Measurements from ENCODE around the gene PTK7. TPM values are rescaled to one million over a fixed set of nuclear protein-coding genes. Genes with fewer than 3 reads are reported as not detected.

The PTK7 gene
- total RNA-seq, 1 donor, result 44.6 TPM

DNA sequence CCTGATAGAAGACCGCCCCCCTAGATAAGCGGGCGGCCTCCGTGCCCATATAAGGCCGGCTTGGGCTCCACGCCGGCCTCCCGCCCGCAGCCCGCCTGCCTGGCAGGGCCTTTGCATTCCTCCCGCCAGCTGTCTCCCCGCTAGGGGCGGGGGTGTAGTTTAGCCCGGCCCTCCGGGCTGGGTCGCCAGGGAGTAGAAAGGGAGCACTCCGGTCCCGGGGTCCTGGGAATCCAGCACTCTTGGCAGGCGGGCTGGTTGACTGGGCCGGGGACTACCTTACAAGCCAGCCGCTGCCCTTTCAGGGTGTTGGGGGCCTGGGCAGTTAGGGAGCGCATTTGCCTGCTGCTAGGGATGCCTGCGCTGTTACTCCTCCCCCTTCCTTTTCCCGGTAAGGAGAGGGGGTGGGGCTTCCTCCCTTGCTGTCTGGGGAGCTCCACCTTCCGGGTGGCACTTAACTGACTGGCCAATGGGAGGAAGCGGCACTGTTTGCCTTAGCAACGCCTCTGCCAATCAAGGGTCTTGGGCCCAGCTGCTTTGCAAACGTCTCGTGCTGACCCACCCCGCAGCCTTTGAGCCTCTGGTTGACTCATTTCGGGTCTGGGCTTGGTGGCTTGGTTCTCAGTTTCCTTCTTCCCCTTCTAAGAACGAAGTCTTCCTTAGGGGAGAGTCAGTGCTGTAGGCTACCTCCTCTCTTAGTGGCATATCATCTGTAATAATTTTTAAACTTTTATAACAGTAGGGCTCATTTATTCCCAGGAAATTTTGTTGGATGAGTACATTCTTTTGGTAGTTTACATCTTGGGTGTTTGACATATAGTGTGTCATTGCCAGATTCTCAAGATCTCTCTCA, 98.4 kb downstream of the PTK7 start:
- TF ChIP-seq, protein P1, sequence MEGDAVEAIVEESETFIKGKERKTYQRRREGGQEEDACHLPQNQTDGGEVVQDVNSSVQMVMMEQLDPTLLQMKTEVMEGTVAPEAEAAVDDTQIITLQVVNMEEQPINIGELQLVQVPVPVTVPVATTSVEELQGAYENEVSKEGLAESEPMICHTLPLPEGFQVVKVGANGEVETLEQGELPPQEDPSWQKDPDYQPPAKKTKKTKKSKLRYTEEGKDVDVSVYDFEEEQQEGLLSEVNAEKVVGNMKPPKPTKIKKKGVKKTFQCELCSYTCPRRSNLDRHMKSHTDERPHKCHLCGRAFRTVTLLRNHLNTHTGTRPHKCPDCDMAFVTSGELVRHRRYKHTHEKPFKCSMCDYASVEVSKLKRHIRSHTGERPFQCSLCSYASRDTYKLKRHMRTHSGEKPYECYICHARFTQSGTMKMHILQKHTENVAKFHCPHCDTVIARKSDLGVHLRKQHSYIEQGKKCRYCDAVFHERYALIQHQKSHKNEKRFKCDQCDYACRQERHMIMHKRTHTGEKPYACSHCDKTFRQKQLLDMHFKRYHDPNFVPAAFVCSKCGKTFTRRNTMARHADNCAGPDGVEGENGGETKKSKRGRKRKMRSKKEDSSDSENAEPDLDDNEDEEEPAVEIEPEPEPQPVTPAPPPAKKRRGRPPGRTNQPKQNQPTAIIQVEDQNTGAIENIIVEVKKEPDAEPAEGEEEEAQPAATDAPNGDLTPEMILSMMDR (IDR thresholded peaks at IDR 0.05; ENCODE audit: insufficient read depth, low read length), result peak; percentile 15
- H3K4me3 ChIP-seq (ENCODE audit: low read depth, low read length), result peak overlapping the region; percentile 97
- DNase-seq (ENCODE audit: low read depth), result peak; percentile 98

DNA sequence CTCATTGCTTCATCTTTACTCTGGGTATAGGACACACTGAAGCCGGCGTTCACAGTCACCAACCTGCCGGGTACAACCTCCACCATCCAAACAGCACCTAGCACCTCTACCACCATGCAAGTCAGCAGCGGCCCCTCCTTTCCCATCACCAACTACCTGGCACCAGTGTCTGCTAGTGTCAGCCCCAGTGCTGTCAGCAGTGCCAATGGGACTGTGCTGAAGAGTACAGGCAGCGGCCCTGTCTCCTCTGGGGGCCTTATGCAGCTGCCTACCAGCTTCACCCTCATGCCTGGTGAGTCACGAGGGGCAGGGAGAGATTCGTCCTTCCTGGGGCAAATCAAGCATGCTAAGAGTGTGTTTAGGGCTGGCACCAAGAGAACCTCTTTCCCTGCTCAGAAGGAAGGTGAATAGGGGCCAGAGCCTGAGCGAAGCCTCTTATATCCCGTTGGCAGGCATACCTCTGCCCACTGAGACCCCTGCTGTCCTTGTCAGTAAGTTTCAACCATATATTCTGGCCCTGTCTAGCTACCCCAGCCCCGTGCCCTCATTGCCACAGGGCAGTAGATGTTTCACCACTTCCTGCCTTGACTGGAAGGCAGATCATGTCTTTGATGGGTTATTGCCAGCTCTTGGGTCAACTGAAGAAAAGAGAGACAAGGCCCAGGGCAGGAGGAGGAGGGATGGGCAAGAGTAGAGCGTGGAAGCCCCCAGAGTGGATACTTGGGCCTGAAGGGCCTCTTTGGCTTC, 99.7 kb downstream of the PTK7 start:
- H3K4me3 ChIP-seq (ENCODE audit: low read depth, low read length), result no peak overlapping the region
- TF ChIP-seq, protein P1 (IDR thresholded peaks at IDR 0.05; ENCODE audit: insufficient read depth, low read length), result no peak
- DNase-seq (ENCODE audit: low read depth), result no peak

DNA sequence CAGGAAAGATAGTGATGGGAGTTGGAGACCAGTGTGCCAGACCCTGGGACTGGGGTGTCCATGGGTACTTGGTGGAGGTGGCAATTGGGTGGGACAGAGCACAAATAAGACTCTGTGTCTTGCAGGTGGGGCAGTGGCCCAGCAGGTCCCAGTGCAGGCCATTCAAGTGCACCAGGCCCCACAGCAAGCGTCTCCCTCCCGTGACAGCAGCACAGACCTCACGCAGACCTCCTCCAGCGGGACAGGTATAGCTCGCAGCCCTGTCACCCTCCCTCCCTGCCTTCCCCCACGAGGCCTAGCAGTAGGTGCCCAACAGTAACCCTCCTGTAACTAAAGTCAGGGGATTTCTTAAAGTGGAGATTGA, 100.3 kb downstream of the PTK7 start:
- TF ChIP-seq, protein P1 (IDR thresholded peaks at IDR 0.05; ENCODE audit: insufficient read depth, low read length), result no peak
- H3K4me3 ChIP-seq (ENCODE audit: low read depth, low read length), result no peak overlapping the region
- DNase-seq (ENCODE audit: low read depth), result no peak

DNA sequence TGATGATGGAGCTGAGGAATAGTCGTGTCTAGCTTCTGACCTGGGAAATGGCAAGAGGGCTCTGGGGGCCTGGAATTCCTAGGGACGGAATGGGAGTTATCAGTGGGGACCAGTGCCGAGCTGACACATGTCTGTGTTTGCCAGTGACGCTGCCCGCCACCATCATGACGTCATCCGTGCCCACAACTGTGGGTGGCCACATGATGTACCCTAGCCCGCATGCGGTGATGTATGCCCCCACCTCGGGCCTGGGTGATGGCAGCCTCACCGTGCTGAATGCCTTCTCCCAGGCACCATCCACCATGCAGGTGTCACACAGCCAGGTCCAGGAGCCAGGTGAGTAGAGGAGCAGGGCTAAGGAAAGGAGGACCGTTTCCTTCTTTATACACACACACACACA, 102.0 kb downstream of the PTK7 start:
- DNase-seq (ENCODE audit: low read depth), result no peak
- H3K4me3 ChIP-seq (ENCODE audit: low read depth, low read length), result no peak overlapping the region
- TF ChIP-seq, protein P1 (IDR thresholded peaks at IDR 0.05; ENCODE audit: insufficient read depth, low read length), result no peak

DNA sequence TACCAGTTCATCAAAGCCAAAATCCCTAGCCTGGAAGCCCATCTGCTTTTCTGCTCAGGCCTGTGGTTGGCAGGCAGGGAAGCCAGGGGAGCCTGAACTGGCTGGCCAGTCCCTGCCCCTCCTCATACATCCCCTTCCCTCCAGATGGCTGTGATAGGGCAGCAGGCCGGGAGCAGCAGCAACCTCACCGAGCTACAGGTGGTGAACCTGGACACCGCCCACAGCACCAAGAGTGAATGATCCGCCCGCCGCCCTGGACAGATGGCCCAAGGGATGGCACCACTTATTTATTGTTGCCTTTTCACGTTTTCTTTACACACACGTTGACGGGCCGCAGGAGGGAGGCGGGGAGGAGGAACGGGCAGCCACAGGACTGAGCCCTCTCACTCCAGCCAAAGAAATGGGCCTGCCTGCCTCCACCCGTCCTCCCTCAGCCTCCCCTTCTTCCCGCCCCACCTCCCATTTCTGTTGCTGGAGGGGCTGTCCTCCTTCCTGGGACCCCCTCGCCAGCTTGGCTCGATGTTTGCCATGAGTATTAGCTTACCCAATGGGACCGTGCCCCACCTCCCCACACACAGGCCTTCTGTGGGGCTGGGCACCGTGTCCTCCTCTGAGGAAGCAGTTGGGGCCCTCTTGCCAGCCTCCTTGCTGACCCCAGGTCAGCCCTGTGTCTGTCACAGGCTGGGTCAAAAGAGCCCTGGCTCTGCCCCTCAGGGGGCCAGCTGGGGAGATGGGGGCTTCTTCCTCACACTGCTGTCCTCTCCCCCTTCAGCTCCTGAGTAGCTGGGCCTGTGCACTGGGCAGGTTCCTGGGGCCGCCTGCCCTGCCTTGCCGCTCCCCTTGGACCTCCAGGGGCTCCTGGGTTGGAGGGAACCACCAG, 103.1 kb downstream of the PTK7 start:
- TF ChIP-seq, protein P1 (IDR thresholded peaks at IDR 0.05; ENCODE audit: insufficient read depth, low read length), result no peak
- no peak overlapping the region for H3K4me3 ChIP-seq (ENCODE audit: low read depth, low read length)
- no peak for DNase-seq (ENCODE audit: low read depth)

DNA sequence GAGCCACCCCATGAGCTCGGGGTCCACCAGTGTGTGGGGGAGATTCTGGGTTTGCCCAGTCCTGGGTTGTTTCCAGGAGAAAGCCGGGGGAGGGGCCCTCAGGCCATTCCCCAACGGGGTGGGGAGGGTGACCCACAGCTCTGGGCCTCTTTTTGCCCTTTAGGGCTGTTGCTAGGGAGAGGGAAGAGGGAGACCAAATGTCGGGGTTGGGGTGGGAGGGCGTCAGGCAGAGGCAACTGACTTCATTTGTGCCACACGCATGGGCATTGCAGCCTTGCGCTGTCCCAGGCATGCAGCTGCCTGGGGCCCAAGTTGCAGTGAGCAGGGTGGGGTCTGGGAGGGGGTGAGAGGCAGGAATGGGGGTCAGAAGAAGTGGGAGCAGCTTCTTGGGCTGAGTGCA, 103.9 kb downstream of the PTK7 start:
- DNase-seq (ENCODE audit: low read depth), result no peak
- TF ChIP-seq, protein P1 (IDR thresholded peaks at IDR 0.05; ENCODE audit: insufficient read depth, low read length), result no peak
- no peak overlapping the region for H3K4me3 ChIP-seq (ENCODE audit: low read depth, low read length)
